ENCODE measurements around the gene ADAMTS2.

DNA sequence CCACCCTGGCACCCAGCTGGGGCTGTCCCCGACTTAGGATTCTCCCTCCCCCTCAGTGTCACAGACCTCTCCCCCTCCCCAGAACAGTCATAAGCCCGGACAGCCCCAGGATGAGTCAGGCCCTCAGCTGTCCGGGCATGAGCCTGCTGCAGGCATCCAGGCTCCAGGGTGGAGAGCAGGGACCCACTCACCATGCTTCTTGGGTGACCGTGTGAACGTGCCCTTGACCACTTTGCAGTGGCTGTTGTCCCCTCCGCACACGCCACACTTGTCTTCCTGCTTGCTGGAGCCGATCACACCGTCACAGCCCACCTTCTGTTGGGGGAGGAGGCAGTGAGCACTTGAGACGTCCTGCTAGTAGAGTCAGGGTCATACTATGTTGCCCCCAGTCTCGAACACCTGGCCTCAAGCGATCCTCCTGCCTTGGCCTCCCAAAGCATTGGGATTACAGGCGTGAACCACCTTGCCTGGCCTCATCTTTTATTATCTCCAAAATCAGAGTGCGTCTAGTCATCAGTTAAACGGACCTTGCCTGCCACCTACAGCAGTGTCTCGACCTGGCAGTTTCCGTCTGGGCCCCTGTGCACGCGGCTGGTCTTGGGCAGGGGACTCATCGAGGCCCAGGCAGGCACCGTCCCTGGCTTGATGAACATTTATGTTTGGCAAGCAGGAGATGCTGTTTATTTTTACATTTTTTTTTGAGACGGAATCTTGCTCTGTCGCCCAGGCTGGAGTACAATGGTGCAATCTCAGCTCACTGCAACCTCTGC is 212.5 kb downstream of the ADAMTS2 start:
- TF ChIP-seq POLR2A (IDR thresholded peaks at IDR 0.05) (no peak), CTCF (IDR thresholded peaks at IDR 0.05 in 8 of 11, conservative IDR thresholded peaks at IDR 0.05 in 3 of 11) (no peak)
